ENCODE measurements around the gene TPPP2.

TPPP2 gene

DNA sequence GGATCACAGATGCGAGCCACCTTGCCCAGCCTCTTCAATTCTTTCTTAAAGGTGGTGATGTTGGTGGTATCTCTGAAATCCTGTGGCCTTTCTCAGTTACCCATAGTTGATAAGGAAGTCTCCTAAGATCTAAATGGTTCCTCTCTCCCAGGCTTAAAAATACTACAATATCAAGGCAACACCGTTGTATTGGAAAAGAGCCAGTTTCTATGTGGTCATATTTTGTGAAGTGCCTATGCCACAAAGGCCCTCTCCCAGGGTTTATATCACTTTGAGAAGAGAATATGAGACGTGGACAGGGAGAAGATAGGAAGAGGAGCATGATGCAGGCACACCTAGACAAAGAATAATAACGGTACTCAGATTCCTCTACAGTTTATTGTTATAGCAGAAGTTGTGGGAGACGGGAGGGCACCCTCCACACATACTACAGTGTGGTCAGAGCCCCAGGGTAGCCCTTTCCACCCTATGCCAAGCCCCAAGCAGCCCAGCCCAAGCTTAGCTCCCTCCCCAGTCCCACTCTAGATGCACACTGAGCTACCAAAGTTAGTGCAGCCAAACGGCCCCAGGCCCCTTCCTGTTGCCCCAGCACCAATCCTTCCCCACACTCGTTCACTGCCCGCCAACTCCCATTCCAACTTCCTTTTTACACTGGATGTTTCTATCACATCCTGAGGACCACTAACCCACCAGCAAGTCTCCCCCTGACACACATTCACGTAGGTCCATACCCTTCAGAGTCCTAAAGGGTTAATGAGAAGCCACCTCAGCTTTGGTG lies 13.4 kb upstream of the TPPP2 start:
- Histone ChIP-seq H3K9me3 (ENCODE audit: low read length) (no peaks in the 10 kb centered on the region), H3K4me1 (ENCODE audit: insufficient read depth, low read length, severe bottlenecking) (no peaks in the 10 kb centered on the region), H3F3A (ENCODE audit: insufficient read depth, low read length) (no peaks in the 10 kb centered on the region), H3K9me2 (ENCODE audit: low read depth, low read length) (no peaks in the 10 kb centered on the region), H2AFZ (ENCODE audit: low read length) (no peak overlapping the region), H4K20me1 (ENCODE audit: insufficient read depth, low read length) (no peaks in the 10 kb centered on the region), H3K4me3 (ENCODE audit: low read depth, low read length, poor library complexity, severe bottlenecking) (no peak overlapping the region), H3K36me3 (ENCODE audit: insufficient read depth, low read length) (no peaks in the 10 kb centered on the region), H3K9ac (ENCODE audit: low read length) (no peak overlapping the region), H3K27ac (ENCODE audit: low read depth, low read length, poor library complexity, severe bottlenecking) (no peak overlapping the region), H3K27me3 (ENCODE audit: insufficient read depth, low read length) (peaks cover 5% of the 10 kb centered on the region; the same call in 1 of the 2 replicates), H3K4me2 (ENCODE audit: low read length) (no peak overlapping the region), H3K79me2 (ENCODE audit: insufficient read depth, low read length) (no peaks in the 10 kb centered on the region)
- no peak for TF ChIP-seq EZH2 (IDR thresholded peaks at IDR 0.05; ENCODE audit: borderline replicate concordance, low read length)
- TF ChIP-seq, protein P1, sequence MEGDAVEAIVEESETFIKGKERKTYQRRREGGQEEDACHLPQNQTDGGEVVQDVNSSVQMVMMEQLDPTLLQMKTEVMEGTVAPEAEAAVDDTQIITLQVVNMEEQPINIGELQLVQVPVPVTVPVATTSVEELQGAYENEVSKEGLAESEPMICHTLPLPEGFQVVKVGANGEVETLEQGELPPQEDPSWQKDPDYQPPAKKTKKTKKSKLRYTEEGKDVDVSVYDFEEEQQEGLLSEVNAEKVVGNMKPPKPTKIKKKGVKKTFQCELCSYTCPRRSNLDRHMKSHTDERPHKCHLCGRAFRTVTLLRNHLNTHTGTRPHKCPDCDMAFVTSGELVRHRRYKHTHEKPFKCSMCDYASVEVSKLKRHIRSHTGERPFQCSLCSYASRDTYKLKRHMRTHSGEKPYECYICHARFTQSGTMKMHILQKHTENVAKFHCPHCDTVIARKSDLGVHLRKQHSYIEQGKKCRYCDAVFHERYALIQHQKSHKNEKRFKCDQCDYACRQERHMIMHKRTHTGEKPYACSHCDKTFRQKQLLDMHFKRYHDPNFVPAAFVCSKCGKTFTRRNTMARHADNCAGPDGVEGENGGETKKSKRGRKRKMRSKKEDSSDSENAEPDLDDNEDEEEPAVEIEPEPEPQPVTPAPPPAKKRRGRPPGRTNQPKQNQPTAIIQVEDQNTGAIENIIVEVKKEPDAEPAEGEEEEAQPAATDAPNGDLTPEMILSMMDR (IDR thresholded peaks at IDR 0.05; ENCODE audit: low read length), result no peak

DNA sequence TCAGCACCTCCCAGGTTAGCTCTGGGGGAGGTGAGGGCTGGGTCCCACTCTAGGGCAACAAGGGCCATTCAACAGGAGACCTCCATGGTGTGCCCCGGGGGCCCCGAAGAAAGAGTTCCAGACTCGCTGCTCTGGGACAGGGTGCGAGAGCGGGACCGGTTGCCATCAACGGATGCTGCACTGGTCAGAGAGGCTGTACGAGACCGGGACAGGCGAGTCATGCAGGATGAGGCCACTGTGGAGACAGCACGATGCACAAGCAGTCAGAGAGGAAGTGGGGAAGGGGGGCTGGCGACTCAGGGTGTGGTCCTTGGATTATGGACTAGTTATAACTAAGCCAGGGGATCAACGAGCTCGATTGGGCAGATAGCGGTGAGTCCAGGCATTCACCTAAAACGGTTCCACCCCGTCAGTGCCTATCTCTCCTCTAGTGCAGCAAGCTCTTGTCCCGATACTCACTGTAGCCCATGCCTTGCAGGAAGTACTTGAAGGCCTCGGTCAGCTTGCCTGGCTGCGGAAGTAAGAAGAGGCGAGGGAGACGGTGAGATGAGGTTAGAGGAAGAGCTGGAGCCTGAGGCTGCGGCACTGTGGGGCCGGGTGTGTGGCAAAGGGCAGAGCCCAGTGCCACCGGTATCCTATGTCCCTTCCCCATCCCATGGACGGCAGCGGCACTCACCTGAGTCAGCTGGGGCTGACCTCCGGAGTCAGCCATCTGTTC lies 12.3 kb upstream of the TPPP2 start:
- Histone ChIP-seq H3K79me2 (ENCODE audit: insufficient read depth, low read length) (no peaks in the 10 kb centered on the region), H3K36me3 (ENCODE audit: insufficient read depth, low read length) (no peaks in the 10 kb centered on the region), H3K4me2 (ENCODE audit: low read length) (no peak overlapping the region), H2AFZ (ENCODE audit: low read length) (no peak overlapping the region), H3K27me3 (ENCODE audit: insufficient read depth, low read length) (peaks cover 5% of the 10 kb centered on the region; the same call in 1 of the 2 replicates), H4K20me1 (ENCODE audit: insufficient read depth, low read length) (no peaks in the 10 kb centered on the region), H3K9ac (ENCODE audit: low read length) (no peak overlapping the region), H3F3A (ENCODE audit: insufficient read depth, low read length) (no peaks in the 10 kb centered on the region), H3K9me3 (ENCODE audit: low read length) (no peaks in the 10 kb centered on the region), H3K27ac (ENCODE audit: low read depth, low read length, poor library complexity, severe bottlenecking) (no peak overlapping the region), H3K9me2 (ENCODE audit: low read depth, low read length) (no peaks in the 10 kb centered on the region), H3K4me3 (ENCODE audit: low read depth, low read length, poor library complexity, severe bottlenecking) (no peak overlapping the region), H3K4me1 (ENCODE audit: insufficient read depth, low read length, severe bottlenecking) (no peaks in the 10 kb centered on the region)
- no peak for TF ChIP-seq EZH2 (IDR thresholded peaks at IDR 0.05; ENCODE audit: borderline replicate concordance, low read length)
- TF ChIP-seq, protein P1 (IDR thresholded peaks at IDR 0.05; ENCODE audit: low read length), result no peak

DNA sequence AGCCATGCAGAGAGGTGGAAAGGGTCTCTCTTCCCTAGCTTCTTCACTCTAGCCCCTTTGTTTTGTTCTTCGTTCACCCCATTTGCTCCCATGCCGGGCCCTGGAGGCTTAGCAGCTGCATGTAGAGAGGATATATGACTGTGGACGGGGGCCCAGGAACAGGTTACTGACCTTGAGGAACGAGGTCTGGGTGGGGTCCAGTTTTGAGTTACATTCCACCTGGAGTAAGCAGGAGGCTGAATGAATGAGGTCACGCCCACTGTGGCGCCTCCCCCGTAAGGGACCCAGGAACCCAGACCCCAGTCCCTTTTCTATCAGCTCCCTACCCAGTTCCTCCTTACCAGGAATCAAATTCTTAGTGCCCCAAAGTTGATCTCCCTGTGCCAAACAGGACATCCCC lies 11.7 kb upstream of the TPPP2 start:
- no peaks in the 10 kb centered on the region for H3K9me2 ChIP-seq (ENCODE audit: low read depth, low read length)
- H3K4me2 ChIP-seq (ENCODE audit: low read length), result no peak overlapping the region
- H4K20me1 ChIP-seq (ENCODE audit: insufficient read depth, low read length), result no peaks in the 10 kb centered on the region
- H3F3A ChIP-seq (ENCODE audit: insufficient read depth, low read length), result no peaks in the 10 kb centered on the region
- H3K27ac ChIP-seq (ENCODE audit: low read depth, low read length, poor library complexity, severe bottlenecking), result no peak overlapping the region
- H3K9ac ChIP-seq (ENCODE audit: low read length), result no peak overlapping the region
- H3K36me3 ChIP-seq (ENCODE audit: insufficient read depth, low read length), result no peaks in the 10 kb centered on the region
- H3K9me3 ChIP-seq (ENCODE audit: low read length), result no peaks in the 10 kb centered on the region
- H3K4me3 ChIP-seq (ENCODE audit: low read depth, low read length, poor library complexity, severe bottlenecking), result no peak overlapping the region
- no peaks in the 10 kb centered on the region for H3K79me2 ChIP-seq (ENCODE audit: insufficient read depth, low read length)
- peaks cover 5% of the 10 kb centered on the region; the same call in 1 of the 2 replicates for H3K27me3 ChIP-seq (ENCODE audit: insufficient read depth, low read length)
- no peaks in the 10 kb centered on the region for H3K4me1 ChIP-seq (ENCODE audit: insufficient read depth, low read length, severe bottlenecking)
- TF ChIP-seq EZH2 (IDR thresholded peaks at IDR 0.05; ENCODE audit: borderline replicate concordance, low read length), result no peak
- TF ChIP-seq, protein P1 (IDR thresholded peaks at IDR 0.05; ENCODE audit: low read length), result no peak
- H2AFZ ChIP-seq (ENCODE audit: low read length), result no peak overlapping the region

Measured in OCI-LY1 (cell line).